Prostate gland (tissue), 2 donors: ENCODE data around the gene EVA1A. TPM values are rescaled to one million over a fixed set of nuclear protein-coding genes. Genes with fewer than 3 reads are reported as not detected.

ENCODE experiments used
- DNase-seq: peaks from one replicate; pipeline ENCODE4 v3.0.0-alpha.2; 2019; ENCODE audit warnings: low spot score
- H3K27ac ChIP-seq, 2 donors: fragments of 200-600 bp; sonication (generic); 2 replicates each; pipeline ENCODE4 v1.5.1; 2017 to 2019
- H3K27me3 ChIP-seq: fragments of 200-600 bp; sonication (generic); replicated peaks from 2 replicates; pipeline ENCODE4 v1.5.1; 2019; ENCODE audit not compliant: insufficient read depth
- H3K36me3 ChIP-seq, 2 donors: fragments of 200-600 bp; sonication (generic); 1 replicate in 1 of 2; 2 replicates in 1 of 2; pipeline versions ENCODE4 v1.5.1 to v1.8.1; 2017 to 2019
- H3K4me1 ChIP-seq: fragments of 200-600 bp; sonication (generic); replicated peaks from 2 replicates; pipeline ENCODE4 v1.5.1; 2019
- H3K4me3 ChIP-seq, 2 donors: fragments of 200-600 bp; sonication (generic); 2 replicates each; pipeline ENCODE4 v1.5.1; 2017 to 2019
- H3K9me3 ChIP-seq: fragments of 200-600 bp; sonication (generic); 2 replicates; pipeline ENCODE4 v1.5.1; 2017
- POLR2A ChIP-seq: fragments of 450-650 bp; IDR thresholded peaks from one replicate; pipeline ENCODE4 v1.6.1; 2016; ENCODE audit warnings: antibody characterized with exemption, mild to moderate bottlenecking
- POLR2AphosphoS5 ChIP-seq: sonication (generic); formaldehyde crosslinking; IDR thresholded peaks from one replicate; pipeline ENCODE4 v1.6.1; 2017; ENCODE audit warnings: antibody characterized with exemption
- WGBS: methylation state at CpG from one replicate; pipeline ENCODE4 v1.1.5; 2018; 5-methylcytosine and 5-hydroxymethylcytosine counted together
- intact Hi-C: fragments of 100-400 bp; cut with DNase I; formaldehyde crosslinking; loops from one replicate; pipeline ENCODE4 v1.14.2; 2022
- total RNA-seq, 2 donors: library from RNA; depleted of rRNA; stranded (reverse); fragments of >200 nt; gene quantifications; one replicate each; pipeline ENCODE4 v1.1.0, GENCODE V29; 2016
- TF ChIP-seq, protein P1 (sequence below), 4 experiments: fragments of 200-600 bp in 2 of 4; fragments of 450-650 bp in 2 of 4; sonication (generic) in 2 of 4; IDR thresholded peaks; 1 replicate in 3 of 4; 2 replicates in 1 of 4; pipeline ENCODE4 v1.5.1; 2016 to 2019; ENCODE audit warnings: antibody characterized with exemption in 4 of 4, mild to moderate bottlenecking in 2 of 4, moderate library complexity in 2 of 4

Gene EVA1A
- total RNA-seq, 2 donors from 2014 or later = 9.7 to 16.9 TPM

- H3K9me3 ChIP-seq = no peaks in the 10 kb centered on the region
- no peak overlapping the region for H3K27ac ChIP-seq
- H3K4me1 ChIP-seq = no peaks in the 10 kb centered on the region
- no peaks in the 10 kb centered on the region for H3K27me3 ChIP-seq
- TF ChIP-seq POLR2AphosphoS5 (no peak), POLR2A (no peak)
- TF ChIP-seq, protein P1, sequence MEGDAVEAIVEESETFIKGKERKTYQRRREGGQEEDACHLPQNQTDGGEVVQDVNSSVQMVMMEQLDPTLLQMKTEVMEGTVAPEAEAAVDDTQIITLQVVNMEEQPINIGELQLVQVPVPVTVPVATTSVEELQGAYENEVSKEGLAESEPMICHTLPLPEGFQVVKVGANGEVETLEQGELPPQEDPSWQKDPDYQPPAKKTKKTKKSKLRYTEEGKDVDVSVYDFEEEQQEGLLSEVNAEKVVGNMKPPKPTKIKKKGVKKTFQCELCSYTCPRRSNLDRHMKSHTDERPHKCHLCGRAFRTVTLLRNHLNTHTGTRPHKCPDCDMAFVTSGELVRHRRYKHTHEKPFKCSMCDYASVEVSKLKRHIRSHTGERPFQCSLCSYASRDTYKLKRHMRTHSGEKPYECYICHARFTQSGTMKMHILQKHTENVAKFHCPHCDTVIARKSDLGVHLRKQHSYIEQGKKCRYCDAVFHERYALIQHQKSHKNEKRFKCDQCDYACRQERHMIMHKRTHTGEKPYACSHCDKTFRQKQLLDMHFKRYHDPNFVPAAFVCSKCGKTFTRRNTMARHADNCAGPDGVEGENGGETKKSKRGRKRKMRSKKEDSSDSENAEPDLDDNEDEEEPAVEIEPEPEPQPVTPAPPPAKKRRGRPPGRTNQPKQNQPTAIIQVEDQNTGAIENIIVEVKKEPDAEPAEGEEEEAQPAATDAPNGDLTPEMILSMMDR (IDR thresholded peaks at IDR 0.05) = no peak
- DNase-seq = no peak
- intact Hi-C loops = no loop called here
- no peaks in the 10 kb centered on the region for H3K36me3 ChIP-seq
- no peak overlapping the region for H3K4me3 ChIP-seq
- 91% methylated on average over 9 of the region's 9 CpGs for WGBS
Measured at GRCh38 chr2:75564026-75564688, 3.4 kb upstream of the EVA1A start.

DNA sequence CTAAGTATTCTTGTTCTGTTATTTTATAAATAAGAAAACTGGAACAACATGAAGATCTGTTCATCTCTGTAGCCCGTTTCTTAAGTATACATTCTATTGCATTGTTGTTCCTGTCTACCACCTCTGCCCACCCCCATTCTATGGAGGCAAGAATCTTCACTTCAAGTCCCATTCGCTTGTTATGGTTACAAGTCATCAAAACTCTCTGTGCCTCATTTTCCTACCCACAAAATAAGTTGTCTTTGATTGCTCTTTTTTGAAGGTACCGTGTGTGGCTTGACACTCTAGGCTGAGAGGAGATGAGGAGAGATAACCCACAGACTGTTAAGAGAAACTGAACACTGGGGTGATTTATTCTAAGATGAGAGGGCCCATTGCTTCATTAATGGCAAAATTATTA, 2.9 kb upstream of the EVA1A start:
- Histone ChIP-seq H3K4me3 (no peak overlapping the region), H3K9me3 (no peaks in the 10 kb centered on the region), H3K4me1 (no peaks in the 10 kb centered on the region), H3K27me3 (no peaks in the 10 kb centered on the region), H3K36me3 (no peaks in the 10 kb centered on the region), H3K27ac (no peak overlapping the region)
- WGBS = 85% methylated on average over 3 of the region's 3 CpGs
- no peak for DNase-seq
- intact Hi-C loops = no loop called here
- no peak for TF ChIP-seq POLR2AphosphoS5
- TF ChIP-seq, protein P1 (IDR thresholded peaks at IDR 0.05) = no peak
- no peak for TF ChIP-seq POLR2A

DNA sequence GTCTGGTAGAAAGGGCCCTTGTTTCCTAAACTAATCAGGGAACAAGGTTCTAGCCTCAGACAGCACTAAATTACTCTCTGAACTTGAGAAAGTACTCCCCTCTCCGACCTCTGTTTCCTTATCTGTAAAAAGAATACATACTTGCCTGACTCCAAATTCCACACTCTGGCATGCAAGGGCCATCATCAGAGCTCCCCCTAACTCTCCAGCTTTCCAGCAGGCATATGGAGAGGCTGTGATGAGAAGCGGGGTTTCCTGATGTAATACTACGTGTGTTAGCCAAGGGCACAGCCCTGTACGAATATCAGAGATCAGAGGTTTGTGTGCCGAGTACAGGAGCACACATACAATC, 1.8 kb upstream of the EVA1A start:
- H3K27ac ChIP-seq = no peak overlapping the region
- H3K4me3 ChIP-seq = no peak overlapping the region
- no peak for TF ChIP-seq POLR2A
- TF ChIP-seq POLR2AphosphoS5 = no peak
- TF ChIP-seq, protein P1 (IDR thresholded peaks at IDR 0.05) = no peak

GRCh38 chr2:75561566-75562512, 1.1 kb upstream of the EVA1A start:
- H3K36me3 ChIP-seq = no peaks in the 10 kb centered on the region
- no peaks in the 10 kb centered on the region for H3K9me3 ChIP-seq
- intact Hi-C loops = no loop called here
- H3K27ac ChIP-seq = no peak overlapping the region
- no peaks in the 10 kb centered on the region for H3K4me1 ChIP-seq
- no peak overlapping the region for H3K4me3 ChIP-seq
- DNase-seq = no peak
- TF ChIP-seq POLR2A (no peak), POLR2AphosphoS5 (no peak)
- TF ChIP-seq, protein P1 (IDR thresholded peaks at IDR 0.05) = no peak
- H3K27me3 ChIP-seq = no peaks in the 10 kb centered on the region
- WGBS = 75% methylated on average over 11 of the region's 11 CpGs

More for the DNA sequence above, 1.8 kb upstream of the EVA1A start:
- no peak for DNase-seq
- no peaks in the 10 kb centered on the region for H3K4me1 ChIP-seq
- intact Hi-C loops = no loop called here
- 88% methylated on average over 5 of the region's 5 CpGs for WGBS
- H3K27me3 ChIP-seq = no peaks in the 10 kb centered on the region
- no peaks in the 10 kb centered on the region for H3K36me3 ChIP-seq
- H3K9me3 ChIP-seq = no peaks in the 10 kb centered on the region
